Measurements from ENCODE around the gene KIF17. TPM values are rescaled to one million over a fixed set of nuclear protein-coding genes. Genes with fewer than 3 reads are reported as not detected.

The KIF17 gene
- total RNA-seq, result 10 to 100 TPM in 1 of 4 donors, 1 to 10 TPM in 3; 2.0 to 12.4 (median 4.1) TPM

DNA sequence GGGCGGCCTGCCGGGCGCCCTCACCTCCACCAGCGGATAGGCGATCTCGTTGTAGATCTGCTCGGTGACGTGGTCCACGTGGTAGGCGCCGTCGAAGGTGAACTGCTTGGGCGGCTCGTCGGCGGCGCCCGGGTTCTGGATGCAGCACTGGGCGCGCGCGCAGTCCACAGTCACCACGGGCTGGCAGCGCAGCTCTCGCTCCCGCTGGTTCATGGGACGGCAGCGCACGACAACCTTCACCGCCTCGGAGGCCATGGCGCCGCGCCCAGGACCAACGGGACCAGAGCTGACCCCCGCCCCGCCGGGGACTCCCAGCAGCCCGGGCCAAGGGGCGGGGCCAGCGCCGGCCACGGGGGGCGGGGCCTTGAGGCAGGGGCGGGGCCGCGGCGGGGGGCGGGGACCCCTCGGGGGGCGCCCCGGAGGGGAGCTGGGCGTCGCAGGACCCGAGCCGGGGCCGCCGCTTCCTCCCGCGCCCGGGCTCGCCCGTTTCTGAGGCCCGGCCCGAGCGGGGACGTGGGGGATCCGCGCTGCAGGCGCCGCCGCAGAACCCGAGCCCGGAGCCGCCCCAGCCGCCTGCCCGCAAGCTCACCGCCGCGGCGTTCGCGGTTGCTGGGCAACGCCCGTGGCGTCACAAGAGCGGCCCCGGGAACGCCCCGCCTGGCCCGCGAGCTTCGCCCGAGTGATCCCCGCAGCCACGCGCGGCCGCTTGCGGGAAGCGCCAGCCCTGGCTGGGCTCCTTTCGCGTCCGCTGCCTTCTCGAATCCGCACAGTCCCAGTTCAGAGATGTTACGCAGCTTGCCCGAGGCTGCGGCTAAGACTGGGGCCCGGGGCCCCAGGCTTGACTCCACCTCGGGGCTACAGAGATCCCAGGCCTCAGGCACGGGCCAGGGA lies at the start of gene KIF17:
Gene KIF17 (minus strand): TSS at position 556 of the 891 bp plus-strand sequence. CDS start 301 bp downstream, at position 255.
- TF ChIP-seq, protein P1, sequence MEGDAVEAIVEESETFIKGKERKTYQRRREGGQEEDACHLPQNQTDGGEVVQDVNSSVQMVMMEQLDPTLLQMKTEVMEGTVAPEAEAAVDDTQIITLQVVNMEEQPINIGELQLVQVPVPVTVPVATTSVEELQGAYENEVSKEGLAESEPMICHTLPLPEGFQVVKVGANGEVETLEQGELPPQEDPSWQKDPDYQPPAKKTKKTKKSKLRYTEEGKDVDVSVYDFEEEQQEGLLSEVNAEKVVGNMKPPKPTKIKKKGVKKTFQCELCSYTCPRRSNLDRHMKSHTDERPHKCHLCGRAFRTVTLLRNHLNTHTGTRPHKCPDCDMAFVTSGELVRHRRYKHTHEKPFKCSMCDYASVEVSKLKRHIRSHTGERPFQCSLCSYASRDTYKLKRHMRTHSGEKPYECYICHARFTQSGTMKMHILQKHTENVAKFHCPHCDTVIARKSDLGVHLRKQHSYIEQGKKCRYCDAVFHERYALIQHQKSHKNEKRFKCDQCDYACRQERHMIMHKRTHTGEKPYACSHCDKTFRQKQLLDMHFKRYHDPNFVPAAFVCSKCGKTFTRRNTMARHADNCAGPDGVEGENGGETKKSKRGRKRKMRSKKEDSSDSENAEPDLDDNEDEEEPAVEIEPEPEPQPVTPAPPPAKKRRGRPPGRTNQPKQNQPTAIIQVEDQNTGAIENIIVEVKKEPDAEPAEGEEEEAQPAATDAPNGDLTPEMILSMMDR (IDR thresholded peaks at IDR 0.05; ENCODE audit: low read depth), result no peak

DNA sequence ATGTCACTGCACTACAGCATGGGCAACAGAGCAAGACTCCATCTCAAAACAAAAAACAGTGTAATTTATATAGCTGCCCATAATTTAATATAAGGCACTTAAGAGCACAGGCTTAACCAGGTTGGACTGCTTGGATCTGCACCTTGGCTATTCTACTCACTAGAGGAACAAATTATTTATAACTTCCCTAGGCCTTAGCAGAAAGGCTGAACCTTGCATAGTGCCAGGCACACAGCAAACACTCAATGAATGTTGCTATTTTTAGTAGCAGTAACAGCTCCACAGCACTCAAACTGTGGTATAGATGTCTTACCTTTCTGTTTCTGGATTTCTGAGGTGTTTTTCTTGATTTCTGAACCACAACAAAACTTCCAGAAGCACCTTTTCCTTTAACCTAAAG lies 49.5 kb upstream of the KIF17 start:
- TF ChIP-seq, protein P1 (IDR thresholded peaks at IDR 0.05; ENCODE audit: low read depth), result no peak

DNA sequence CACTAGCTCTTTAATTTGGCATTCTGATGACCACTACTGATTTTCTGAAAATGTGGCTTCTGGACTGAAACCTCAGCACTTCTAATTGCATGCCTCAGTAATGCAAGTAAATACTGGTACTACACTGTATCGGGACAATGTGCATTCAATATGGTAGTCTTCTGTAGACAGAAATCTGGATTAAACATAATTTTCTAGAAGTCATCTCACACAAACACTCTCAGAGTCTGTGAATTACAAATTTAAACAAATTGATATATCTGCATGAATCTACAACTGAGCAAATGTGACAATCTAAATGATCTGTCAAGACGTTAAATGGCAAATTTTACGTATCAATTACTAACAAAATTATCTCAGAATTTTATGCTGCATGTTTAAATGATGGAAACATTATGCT lies 45.6 kb upstream of the KIF17 start:
- TF ChIP-seq, protein P1 (IDR thresholded peaks at IDR 0.05; ENCODE audit: low read depth), result no peak

DNA sequence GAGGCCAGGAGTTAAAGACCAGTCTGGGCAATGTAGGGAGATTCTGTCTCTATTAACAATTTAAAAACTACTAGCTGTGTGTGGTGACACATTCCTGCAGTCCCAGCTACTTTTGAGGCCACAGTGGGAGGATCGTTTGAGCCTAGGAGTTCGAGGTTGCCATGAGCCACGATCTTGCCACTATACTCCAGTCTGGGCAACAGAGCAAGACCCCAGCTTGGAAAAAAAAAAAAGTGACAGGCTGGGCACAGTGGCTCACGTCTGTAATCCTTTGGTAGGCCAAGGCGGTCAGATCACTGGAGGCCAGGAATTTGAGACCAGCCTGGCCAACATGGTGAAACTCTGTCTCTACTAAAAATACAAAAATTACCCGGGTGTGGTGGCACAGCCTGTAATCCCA lies 42.5 kb upstream of the KIF17 start:
- TF ChIP-seq, protein P1 (IDR thresholded peaks at IDR 0.05; ENCODE audit: low read depth), result no peak

DNA sequence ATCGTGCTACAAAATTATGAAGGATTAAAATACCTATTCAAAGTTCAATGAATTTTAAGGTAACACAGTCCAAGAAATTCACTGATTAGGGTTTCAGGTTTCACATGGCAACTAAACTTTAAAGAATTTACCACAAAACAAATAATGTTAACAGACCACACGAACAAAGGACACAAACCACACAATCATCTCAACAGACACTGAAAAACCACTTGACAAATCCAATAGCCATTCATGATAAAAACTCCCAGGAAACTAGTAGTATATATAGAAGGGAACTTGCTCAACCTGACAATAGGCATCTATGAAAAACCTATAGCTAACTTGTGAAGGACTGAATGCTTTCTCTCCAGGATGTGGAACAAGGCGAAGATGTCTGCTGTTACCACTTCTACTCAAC lies 35.8 kb upstream of the KIF17 start:
- TF ChIP-seq, protein P1 (IDR thresholded peaks at IDR 0.05; ENCODE audit: low read depth), result no peak

DNA sequence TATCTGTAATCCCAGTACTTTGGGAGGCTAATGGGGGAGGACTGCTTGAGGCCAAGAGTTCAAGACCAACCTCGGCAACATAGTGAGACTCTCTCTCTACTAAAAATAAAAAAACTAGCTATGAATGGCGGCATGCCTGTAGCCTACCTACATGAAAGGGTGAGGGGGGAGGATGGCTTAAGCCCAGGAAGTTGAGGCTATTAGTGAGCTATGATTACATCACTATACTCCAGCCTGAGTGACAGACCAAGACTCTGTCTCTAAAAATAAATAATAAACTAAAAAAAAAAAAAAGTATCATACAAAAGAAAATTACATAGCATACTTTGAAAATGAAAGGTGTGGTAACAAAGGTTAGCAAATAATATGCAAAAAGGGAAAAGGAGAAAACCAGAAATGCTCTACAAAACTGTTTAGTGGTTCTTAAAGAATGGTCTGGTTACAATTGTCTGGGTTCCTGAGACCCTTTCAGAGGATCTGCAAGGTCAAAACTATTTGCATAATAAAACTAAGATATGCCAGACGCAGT lies 33.7 kb upstream of the KIF17 start:
- TF ChIP-seq, protein P1 (IDR thresholded peaks at IDR 0.05; ENCODE audit: low read depth), result no peak

DNA sequence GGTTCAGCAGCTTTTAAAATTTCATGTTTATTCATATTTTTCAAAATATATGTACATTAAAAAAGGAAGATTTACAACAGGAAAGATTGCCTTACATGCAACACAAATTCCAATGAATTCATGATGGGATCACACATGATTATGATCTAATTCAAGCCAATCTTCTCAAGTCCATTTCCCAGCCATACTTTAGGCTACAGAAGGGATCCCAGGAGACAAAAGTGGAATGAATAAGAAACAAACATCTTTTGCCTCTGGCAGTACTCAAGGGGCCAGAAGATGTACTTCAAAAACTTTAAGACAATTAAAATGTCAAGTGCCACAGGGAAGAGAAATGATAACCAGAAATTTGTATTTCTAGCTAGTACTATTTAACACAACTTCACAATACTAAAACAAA lies 24.9 kb upstream of the KIF17 start:
- TF ChIP-seq, protein P1 (IDR thresholded peaks at IDR 0.05; ENCODE audit: low read depth), result no peak
